ENCODE results near the gene PPAT.

DNA sequence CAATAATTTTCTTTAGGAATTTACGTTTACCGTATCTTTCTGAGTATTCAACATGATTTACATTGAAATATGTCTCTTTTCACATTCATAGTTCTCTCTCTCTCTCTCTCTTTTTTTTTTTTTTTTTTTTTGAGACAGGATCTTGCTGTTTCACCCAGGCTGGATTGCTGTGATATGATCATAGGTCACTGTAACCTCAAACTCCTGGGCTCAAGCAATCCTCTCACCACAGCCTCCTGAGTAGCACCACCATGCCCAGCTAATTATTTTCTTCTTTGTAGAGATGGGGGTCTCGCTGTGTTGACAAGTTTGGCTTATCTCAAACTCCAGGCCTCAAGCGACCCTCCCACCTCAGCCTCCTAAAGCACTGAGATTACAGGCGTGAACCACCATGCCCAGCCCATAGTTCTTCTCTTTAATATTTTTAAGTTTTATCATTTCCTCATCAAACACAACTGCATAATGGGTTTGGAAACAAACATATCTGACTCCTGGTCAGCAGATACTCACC lies 41.8 kb upstream of the PPAT start:
- TF ChIP-seq, protein P1, sequence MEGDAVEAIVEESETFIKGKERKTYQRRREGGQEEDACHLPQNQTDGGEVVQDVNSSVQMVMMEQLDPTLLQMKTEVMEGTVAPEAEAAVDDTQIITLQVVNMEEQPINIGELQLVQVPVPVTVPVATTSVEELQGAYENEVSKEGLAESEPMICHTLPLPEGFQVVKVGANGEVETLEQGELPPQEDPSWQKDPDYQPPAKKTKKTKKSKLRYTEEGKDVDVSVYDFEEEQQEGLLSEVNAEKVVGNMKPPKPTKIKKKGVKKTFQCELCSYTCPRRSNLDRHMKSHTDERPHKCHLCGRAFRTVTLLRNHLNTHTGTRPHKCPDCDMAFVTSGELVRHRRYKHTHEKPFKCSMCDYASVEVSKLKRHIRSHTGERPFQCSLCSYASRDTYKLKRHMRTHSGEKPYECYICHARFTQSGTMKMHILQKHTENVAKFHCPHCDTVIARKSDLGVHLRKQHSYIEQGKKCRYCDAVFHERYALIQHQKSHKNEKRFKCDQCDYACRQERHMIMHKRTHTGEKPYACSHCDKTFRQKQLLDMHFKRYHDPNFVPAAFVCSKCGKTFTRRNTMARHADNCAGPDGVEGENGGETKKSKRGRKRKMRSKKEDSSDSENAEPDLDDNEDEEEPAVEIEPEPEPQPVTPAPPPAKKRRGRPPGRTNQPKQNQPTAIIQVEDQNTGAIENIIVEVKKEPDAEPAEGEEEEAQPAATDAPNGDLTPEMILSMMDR (IDR thresholded peaks at IDR 0.05) = no peak
- no peak for TF ChIP-seq EZH2 (IDR thresholded peaks at IDR 0.05; ENCODE audit: borderline replicate concordance, insufficient read depth, low read depth, low read length, poor library complexity, severe bottlenecking)
